ENCODE data around the gene USP32.
"Not testable (repeated sequence)": the region's sequence is repeated elsewhere in the genome, so short reads cannot be mapped to it uniquely, and the experiment has no call there.

Gene USP32, protein sequence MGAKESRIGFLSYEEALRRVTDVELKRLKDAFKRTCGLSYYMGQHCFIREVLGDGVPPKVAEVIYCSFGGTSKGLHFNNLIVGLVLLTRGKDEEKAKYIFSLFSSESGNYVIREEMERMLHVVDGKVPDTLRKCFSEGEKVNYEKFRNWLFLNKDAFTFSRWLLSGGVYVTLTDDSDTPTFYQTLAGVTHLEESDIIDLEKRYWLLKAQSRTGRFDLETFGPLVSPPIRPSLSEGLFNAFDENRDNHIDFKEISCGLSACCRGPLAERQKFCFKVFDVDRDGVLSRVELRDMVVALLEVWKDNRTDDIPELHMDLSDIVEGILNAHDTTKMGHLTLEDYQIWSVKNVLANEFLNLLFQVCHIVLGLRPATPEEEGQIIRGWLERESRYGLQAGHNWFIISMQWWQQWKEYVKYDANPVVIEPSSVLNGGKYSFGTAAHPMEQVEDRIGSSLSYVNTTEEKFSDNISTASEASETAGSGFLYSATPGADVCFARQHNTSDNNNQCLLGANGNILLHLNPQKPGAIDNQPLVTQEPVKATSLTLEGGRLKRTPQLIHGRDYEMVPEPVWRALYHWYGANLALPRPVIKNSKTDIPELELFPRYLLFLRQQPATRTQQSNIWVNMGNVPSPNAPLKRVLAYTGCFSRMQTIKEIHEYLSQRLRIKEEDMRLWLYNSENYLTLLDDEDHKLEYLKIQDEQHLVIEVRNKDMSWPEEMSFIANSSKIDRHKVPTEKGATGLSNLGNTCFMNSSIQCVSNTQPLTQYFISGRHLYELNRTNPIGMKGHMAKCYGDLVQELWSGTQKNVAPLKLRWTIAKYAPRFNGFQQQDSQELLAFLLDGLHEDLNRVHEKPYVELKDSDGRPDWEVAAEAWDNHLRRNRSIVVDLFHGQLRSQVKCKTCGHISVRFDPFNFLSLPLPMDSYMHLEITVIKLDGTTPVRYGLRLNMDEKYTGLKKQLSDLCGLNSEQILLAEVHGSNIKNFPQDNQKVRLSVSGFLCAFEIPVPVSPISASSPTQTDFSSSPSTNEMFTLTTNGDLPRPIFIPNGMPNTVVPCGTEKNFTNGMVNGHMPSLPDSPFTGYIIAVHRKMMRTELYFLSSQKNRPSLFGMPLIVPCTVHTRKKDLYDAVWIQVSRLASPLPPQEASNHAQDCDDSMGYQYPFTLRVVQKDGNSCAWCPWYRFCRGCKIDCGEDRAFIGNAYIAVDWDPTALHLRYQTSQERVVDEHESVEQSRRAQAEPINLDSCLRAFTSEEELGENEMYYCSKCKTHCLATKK (N-terminal part only)

GRCh38 chr17:60392042-60392844 is at the start of gene USP32:
Gene USP32, minus strand, starts transcription at chr17:60392133. Its CDS starts 194 bp downstream, at chr17:60391939.
- peak; percentile 80 for FAIRE-seq

GRCh38 chr17:60439501-60439900 is 47.6 kb upstream of the USP32 start:
- FAIRE-seq, result no peak

DNA sequence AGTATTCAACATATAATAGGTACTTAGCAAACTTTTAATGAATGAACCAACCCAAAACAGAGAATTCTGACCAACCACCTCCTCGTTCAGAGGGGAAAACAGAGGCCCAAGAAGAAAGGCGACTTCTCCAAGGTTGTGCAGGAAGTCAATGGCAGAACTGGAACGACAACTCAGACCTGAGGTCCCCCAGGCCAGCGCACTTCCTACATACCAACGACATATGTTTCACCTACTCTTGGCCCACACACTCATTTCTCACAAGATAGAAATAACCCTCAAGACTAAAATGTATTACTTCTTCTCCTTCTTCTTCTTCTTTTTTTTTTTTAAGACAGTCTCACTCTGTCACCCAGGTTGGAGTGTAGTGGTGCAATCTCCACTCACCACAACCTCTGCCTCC is 44.7 kb upstream of the USP32 start:
- no peak for FAIRE-seq

DNA sequence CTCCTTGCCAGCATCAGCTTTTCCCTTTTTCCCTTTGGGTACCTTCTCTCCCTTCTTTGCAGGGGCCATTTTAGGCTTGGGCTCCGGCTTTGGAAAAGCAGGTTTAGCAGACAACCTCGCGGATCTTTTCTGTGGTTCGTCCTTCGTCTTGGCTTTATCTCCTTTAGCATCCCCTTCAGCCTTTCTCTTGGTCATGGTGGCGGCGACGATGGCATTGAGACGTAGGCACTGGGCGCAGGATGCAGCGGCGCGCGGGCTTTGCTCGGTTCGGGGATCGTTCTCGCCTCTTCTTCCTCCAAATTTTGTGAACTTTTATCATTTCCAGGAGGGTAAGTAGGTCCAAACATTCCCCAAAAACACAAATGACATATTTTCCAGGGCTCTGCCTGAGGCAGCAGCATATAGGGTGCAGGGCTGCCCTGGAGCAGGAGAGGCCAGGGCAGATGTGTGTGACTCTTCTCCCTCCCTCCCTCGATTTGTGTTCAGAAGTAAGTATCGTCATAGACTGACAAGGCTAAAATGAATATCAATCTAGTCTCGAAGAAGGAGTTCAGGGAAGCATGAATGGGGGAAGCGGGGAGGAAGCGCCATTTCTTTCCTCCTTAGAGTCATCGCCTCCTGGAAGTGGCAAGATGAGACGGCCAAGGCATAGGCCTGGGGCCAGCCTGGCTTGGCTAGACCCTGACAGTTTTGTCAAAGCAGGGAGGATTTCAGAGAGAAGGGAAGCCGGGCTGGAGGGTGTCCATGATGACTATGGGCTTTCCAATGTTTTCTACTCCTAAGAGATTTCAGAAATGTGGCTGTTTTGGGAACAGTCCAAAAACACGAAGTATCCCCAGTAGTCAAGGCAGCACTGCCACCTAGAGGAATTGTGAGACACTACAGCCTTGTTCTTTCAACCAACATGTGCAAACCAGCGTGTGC is 43.6 kb upstream of the USP32 start:
- FAIRE-seq, result peak; percentile 88

DNA sequence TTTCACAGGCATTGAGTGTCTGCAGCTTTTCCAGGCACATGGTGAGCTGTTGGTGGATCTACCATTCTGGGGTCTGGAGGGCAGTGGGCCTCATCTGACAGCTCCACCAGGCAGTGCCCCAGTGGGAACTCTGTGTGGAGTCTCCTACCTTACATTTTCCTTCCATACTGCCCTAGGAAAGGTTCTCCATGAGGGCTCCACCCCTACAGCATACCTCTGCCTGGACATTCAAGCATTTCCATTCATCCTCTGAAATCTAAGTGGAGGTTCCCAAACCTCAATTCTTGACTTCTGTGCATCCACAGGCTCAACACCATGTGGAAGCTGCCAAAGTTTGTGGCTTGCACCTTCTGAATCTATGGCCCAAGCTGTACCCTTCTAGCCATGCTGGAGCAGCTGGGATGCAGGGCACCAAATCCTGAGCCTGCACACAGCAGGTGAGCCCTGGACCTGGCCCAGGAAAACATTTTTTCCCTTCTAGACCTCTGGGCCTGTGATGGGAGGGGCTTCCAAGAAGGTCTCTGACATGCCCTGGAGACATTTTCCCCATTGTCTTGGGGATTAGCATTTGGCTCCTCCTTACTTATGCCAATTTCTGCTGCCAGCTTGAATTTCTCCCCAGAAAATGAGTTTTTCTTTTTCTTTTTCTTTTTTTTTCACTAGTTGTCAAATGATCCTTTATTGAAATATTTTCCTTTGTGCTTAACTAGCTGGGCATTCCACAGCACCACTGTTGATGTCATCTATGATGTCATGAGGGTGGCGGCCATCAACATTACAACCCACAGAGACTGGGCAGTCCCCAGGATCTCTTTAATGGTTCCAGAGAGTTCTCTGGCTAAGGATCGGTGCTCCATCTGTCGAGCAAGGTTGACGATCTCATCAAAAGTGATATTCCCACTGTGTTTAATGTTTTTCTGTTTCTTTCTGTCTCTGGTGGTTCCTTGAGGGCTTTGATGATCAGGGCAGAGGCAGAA is 41.4 kb upstream of the USP32 start:
- not testable (repeated sequence) for FAIRE-seq

DNA sequence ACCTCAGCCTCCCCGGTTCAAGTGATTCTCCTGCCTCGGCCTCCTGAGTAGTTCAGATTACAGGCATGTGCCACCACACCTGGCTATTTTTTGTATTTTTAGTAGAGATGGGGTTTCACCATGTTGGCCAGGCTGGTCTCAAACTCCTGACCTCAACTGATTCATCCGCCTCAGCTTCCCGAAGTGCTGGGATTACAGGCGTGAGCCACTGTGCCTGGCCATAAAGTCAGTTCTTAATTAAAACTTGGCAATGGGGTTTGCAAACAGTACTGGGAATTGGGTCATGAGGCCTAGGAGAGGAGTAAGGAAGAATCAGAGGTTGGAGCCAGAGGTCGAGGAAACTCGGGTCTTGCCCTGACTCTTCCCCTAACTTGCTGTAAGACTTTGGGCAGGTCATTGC is 38.6 kb upstream of the USP32 start:
- FAIRE-seq, result not testable (repeated sequence)

GRCh38 chr17:60428491-60428890 is 36.6 kb upstream of the USP32 start:
- not testable (repeated sequence) for FAIRE-seq

DNA sequence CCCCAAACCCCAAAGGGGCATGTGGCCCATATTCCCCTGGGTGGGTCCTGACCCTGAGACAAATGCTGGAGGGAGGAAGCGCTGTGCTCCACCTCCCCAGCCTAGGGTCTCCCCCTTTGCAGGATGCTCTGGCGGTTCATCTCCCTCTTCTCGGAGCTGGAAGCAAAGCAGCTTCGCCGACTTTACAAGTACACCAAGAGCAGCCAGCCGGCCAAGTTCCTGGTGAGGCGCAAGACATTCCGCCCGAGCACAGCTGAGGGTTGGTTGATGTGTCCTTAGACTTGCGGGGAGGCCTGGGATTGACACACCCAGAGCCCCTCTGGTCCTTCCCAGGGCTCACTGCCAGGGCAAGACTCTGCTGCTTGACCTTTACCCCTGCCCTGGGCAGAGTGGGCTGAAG is 34.7 kb upstream of the USP32 start:
- no peak for FAIRE-seq

- no peak for FAIRE-seq
Observed at GRCh38 chr17:60425626-60426025, 33.7 kb upstream of the USP32 start.

GRCh38 chr17:60423865-60424264 is 31.9 kb upstream of the USP32 start:
- no peak for FAIRE-seq

- FAIRE-seq, result no peak
Observed at GRCh38 chr17:60422162-60422665, 30.3 kb upstream of the USP32 start, which contains the start of gene CHCT1. Gene CHCT1, plus strand, starts transcription at chr17:60422489. Its CDS starts 104 bp downstream, at chr17:60422593.

GRCh38 chr17:60421273-60422161 is 29.6 kb upstream of the USP32 start:
- no peak for FAIRE-seq

DNA sequence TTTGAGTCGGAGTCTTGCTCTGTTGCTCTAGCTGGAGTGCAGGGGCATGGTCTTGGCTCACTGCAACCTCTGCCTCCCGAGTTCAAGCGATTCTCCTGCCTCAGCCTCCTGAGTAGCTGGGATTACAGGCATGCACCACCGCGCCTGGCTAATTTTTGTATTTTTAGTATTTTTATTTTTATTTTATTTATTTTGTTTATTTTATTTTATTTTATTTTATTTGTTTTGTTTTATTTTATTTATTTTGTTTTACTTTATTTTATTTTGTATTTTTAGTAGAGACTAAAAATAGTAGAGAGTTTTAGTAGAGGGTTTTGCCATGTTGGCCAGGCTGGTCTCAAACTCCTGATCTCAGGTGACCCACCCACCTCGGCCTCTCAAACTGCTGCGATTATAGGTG is 27.9 kb upstream of the USP32 start:
- FAIRE-seq, result not testable (repeated sequence)

GRCh38 chr17:60419003-60419402 is 27.1 kb upstream of the USP32 start:
- not testable (repeated sequence) for FAIRE-seq

DNA sequence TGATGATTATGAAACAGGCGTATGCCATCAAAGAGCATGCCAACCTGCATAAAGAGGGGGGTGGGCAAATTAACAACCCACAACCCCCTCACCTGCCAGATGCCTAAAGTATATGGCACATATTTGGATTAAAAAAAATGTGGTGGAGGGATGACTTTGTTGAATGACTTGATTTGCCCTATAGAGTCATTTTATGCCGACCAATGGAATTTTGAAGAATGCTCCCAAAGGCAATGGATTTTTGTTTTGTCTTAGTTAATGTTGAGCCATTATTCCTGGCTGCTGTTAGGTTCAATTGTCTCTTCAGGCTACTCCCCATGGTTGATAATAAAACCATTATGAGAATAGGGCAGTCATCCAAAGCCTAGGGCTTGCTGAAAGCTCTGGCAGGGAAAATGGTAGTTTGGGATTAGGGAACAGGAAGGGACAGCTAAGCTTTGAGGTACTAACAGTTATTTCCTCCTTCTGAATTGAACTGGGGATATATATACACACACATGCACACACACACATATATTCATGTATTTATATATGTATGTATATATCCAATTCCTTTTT is 24.5 kb upstream of the USP32 start:
- no peak for FAIRE-seq

DNA sequence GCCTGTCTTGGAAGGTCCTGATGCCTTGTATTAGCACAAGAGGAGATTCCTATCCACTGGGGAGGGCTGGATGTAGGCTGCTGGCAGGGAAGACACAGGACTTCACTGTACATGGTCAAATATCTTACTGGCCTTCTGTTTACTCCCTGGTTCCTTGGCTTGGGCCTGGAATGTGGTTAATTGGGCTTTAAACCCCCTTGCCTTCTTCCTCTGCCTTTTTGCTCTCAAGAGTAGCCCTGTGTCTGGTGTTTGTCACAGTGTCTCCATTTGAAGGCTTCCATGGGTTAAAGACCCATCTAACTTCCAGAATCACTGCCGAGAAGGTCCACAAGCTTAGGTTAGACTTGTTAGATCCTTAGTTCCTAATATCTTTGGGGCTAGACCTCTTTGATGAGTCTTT is 23.2 kb upstream of the USP32 start:
- no peak for FAIRE-seq

DNA sequence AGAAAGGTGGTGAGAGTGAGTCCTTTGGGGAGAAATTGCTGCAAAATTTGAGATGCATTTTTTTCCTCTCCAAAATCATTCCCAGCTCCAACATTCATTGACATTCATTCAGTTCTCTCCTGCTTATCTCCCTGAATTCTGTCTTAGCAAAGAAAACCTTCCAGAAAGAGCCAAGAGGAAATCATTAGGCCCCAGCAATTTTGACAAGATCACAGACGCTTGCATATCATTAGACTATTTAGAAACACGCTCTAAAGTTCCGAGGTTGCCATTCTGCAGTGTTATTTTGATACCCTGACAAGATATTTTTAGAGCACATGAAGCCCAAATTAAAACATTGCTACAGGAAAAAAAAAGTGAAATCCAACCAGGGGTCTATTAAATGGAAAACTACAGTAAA is 20.8 kb upstream of the USP32 start:
- no peak for FAIRE-seq

DNA sequence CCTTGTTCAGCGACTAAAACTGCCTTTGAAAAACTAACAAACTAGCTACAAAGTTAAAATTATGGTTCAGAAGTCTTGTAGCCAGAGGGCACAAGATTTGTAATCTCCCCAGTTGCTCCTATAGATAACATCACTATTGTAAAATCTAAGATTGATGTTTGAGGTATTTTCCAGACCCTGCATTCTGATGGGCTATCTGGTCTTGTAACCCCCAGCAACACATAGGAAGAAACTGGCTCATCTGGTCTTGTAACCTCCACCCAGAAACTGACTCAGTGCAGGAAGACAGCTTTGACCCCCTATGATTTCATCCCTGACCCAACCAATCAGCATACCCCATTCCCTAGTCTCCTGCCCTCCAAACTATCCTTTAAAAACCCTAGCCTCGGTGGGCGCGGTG is 18.1 kb upstream of the USP32 start:
- no peak for FAIRE-seq
